ENCODE measurements around the gene CYREN. TPM values are rescaled to one million over a fixed set of nuclear protein-coding genes. Genes with fewer than 3 reads are reported as not detected.
A peak's percentile ranks its signal among the peaks of the same experiment; 100 is the strongest.

CYREN gene
- total and polyA plus RNA-seq, 4 donors = 22.4 to 50.2 (median 39.7) TPM

- Histone ChIP-seq H3K9ac (ENCODE audit: insufficient read depth in 1 of 2, low read length in 2 of 2) (no peak overlapping the region), H3K27ac (ENCODE audit: low read depth in 1 of 2, low read length in 1 of 2) (peak overlapping the region in 1 of 2 donors; percentile 81), H3K36me3 (ENCODE audit: control insufficient read depth in 4 of 4, insufficient read depth in 4 of 4, low read length in 4 of 4) (peaks cover 0 to 40% (median 25%) of the 10 kb centered on the region in 4 donors), H3K9me3 (ENCODE audit: control insufficient read depth in 4 of 4, insufficient read depth in 3 of 4, low read length in 3 of 4) (no peaks in the 10 kb centered on the region), H3K4me1 (ENCODE audit: control insufficient read depth in 5 of 5, insufficient read depth in 5 of 5, low read length in 5 of 5) (peaks cover 0 to 41% (median 7%) of the 10 kb centered on the region in 5 donors), H3K4me3 (no peak overlapping the region), H3K27me3 (ENCODE audit: control insufficient read depth in 3 of 3, insufficient read depth in 3 of 3, low read length in 2 of 3) (no peaks in the 10 kb centered on the region)
- WGBS, 2 donors = 56 to 63% methylated on average over 12 of the region's 12 CpGs
- no peak for TF ChIP-seq CTCF (IDR thresholded peaks at IDR 0.05; ENCODE audit: control extremely low read depth, extremely low read depth)
- DNase-seq (no peak), ATAC-seq (ENCODE audit: insufficient read depth, low FRiP score) (no peak)
Observed at GRCh38 chr7:135167365-135167917, 3.1 kb downstream of the CYREN start.

GRCh38 chr7:135166338-135166990, 4.0 kb downstream of the CYREN start:
- H3K27me3 ChIP-seq (ENCODE audit: control insufficient read depth in 3 of 3, insufficient read depth in 3 of 3, low read length in 2 of 3) = no peaks in the 10 kb centered on the region
- DNase-seq = peak in 2 of 3 donors; percentile 33 to 43
- no peak for ATAC-seq (ENCODE audit: insufficient read depth, low FRiP score)
- H3K9me3 ChIP-seq (ENCODE audit: control insufficient read depth in 4 of 4, insufficient read depth in 3 of 4, low read length in 3 of 4) = no peaks in the 10 kb centered on the region
- H3K27ac ChIP-seq (ENCODE audit: low read depth in 1 of 2, low read length in 1 of 2) = peak overlapping the region in 1 of 2 donors; percentile 81
- H3K36me3 ChIP-seq (ENCODE audit: control insufficient read depth in 4 of 4, insufficient read depth in 4 of 4, low read length in 4 of 4) = peaks cover 0 to 40% (median 25%) of the 10 kb centered on the region in 4 donors
- H3K4me1 ChIP-seq (ENCODE audit: control insufficient read depth in 5 of 5, insufficient read depth in 5 of 5, low read length in 5 of 5) = peaks cover 0 to 45% (median 7%) of the 10 kb centered on the region in 5 donors
- no peak overlapping the region for H3K4me3 ChIP-seq
- no peak overlapping the region for H3K9ac ChIP-seq (ENCODE audit: insufficient read depth in 1 of 2, low read length in 2 of 2)
- TF ChIP-seq CTCF (IDR thresholded peaks at IDR 0.05; ENCODE audit: control extremely low read depth, extremely low read depth) = no peak
- WGBS, 2 donors = 41 to 58% methylated on average over 18 of the region's 18 CpGs

- WGBS, 2 donors = 67 to 76% methylated on average over 4 of the region's 4 CpGs
- H3K4me3 ChIP-seq = no peak overlapping the region
- peaks cover 0 to 40% (median 25%) of the 10 kb centered on the region in 4 donors for H3K36me3 ChIP-seq (ENCODE audit: control insufficient read depth in 4 of 4, insufficient read depth in 4 of 4, low read length in 4 of 4)
- no peak for TF ChIP-seq CTCF (IDR thresholded peaks at IDR 0.05; ENCODE audit: control extremely low read depth, extremely low read depth)
- ATAC-seq (ENCODE audit: insufficient read depth, low FRiP score) (no peak), DNase-seq (no peak)
- H3K4me1 ChIP-seq (ENCODE audit: control insufficient read depth in 5 of 5, insufficient read depth in 5 of 5, low read length in 5 of 5) = peaks cover 0 to 47% (median 7%) of the 10 kb centered on the region in 5 donors
- H3K9me3 ChIP-seq (ENCODE audit: control insufficient read depth in 4 of 4, insufficient read depth in 3 of 4, low read length in 3 of 4) = no peaks in the 10 kb centered on the region
- no peaks in the 10 kb centered on the region for H3K27me3 ChIP-seq (ENCODE audit: control insufficient read depth in 3 of 3, insufficient read depth in 3 of 3, low read length in 2 of 3)
- peak overlapping the region in 1 of 2 donors; percentile 81 for H3K27ac ChIP-seq (ENCODE audit: low read depth in 1 of 2, low read length in 1 of 2)
- no peak overlapping the region for H3K9ac ChIP-seq (ENCODE audit: insufficient read depth in 1 of 2, low read length in 2 of 2)
Observed at GRCh38 chr7:135165862-135166261, 4.6 kb downstream of the CYREN start.

Data from lung (tissue), 12 donors.